SKM-1 (cell line): ENCODE results near the gene TSEN2.
"Not testable (repeated sequence)": the region's sequence is repeated elsewhere in the genome, so short reads cannot be mapped to it uniquely, and the experiment has no call there.

ENCODE experiments used
- DNase-seq: peaks from one replicate; lab custom pipeline; 2025; ENCODE audit not compliant: unreplicated experiment; lab: John Stamatoyannopoulos, UW

The TSEN2 gene

DNA sequence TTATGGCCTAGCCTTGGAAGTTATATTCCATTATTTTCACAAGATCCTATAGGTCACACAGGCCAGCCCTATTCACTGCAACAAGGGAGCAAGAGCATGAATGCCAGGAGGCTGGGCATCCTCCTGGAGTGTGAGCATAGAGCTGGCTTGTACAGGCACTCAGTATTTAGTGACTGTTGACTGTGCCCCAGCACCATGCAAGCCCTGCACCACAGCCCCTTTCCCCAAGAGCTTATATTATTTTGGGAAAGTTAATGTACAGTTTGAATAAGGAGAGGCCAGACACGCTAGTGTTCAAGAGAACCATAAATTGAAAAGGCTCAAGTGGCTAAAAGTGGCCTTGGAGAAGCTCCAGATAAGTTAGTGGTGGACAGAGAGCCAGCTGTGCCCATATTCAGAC is 32.3 kb upstream of the TSEN2 start:
- DNase-seq: no peak

DNA sequence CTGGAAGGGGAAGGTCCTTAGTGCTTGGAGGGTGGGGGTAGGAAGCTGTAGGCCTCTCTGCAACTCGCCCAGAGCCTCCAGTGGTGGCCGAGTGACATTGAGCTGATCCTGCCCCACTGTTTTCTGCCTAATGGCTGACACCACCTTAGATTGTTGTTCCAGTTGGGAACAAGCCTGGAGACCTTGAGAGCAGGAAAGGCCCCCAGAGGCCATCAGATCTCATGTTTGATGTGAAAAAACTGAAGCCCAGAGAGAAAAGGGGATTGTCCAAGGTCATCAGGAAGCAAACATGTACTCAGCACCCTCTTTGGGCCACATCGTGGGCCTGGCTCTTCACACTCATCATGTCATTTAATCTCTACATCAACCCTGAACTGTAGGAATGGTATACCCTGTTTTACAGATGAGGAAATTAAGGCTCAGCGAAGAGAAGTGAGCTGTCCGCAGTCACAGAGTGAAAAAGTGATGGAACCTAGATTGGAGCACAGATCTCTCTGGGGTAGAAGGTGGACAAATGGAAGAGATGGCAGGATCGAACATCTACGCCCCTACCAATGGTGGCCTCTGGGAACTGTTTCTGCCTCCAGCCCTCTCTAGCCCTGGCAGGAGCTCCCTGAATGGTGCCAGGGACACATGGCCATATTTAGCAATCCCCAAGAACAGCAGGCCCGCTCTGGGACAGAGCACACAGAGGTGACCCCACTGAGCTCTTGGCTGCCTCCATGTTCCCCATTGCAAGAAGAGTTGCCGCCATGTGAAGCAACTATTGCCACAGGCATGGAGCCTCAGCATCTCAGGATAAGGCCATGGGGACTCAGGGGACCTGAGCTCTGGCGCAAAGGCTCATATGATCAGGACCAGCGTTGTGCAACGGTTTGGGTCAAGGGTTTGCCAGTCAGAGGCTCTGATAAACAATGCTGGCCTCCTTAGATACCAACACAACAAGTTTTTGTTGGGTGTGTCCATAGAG is 31.6 kb upstream of the TSEN2 start:
- DNase-seq: no peak

DNA sequence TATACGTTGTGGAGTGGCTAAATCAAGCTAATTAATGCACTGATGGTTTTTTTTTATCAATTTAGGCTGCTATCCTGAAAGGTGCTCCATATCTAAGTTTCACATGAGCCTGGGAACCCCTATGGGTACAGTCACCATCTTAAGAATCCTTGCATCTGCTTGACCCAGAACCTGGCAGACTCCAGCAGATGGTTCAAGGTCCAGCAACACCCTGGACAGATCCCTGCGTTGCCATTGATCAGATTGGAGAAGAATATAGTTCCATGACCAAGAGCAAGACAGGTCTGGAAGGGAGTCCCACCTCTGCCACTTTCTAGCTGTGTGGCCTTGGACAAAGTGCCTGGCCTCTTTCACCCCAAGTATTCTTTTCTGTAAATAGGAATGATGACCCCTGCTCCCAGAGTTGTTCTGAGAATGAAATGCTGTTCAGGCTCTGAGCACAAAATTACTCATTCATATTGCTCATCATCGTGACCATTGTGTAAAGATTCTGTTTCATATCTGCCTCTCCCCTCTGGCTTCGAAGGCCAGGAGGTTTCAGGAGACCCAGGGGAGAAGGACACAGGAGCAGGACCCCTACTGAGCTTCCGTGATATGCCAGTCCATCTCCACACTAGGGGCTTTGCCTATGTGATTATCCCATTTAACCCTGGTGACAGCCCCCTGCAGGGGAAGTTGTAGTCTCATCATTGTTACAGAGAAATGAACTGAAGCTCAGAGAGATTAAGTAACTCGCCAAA is 30.0 kb upstream of the TSEN2 start:
- no peak for DNase-seq

- no peak for DNase-seq
These were observed 29.5 kb upstream of the TSEN2 start for GRCh38 chr3:12454816-12455121.

- no peak for DNase-seq
These were observed 28.5 kb upstream of the TSEN2 start for GRCh38 chr3:12455740-12456139.

GRCh38 chr3:12456441-12456840 is 27.8 kb upstream of the TSEN2 start:
- no peak for DNase-seq

- DNase-seq: not testable (repeated sequence)
These were observed 26.9 kb upstream of the TSEN2 start for GRCh38 chr3:12457380-12457779.

DNA sequence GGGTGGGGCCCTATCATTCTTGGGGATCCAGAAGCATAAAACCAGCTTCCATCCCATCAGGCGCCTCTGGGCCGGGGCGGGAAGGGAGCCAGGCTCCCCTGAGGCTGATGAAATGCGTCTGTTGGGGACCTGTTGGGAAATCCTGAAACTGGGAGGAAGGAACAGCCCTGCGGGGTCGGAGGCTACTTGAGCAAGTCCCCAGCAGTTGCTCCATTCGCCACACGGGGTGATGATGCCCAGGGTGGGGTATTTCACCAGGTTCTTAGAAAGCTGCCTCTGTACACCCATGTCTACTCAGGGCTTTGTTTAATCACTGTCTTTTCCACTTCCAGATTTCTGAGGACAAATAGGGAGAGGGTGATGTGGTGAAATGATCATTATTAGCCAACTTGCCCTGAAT is 25.4 kb upstream of the TSEN2 start:
- DNase-seq: peak; percentile 80

- no peak for DNase-seq
These were observed 24.2 kb upstream of the TSEN2 start for GRCh38 chr3:12460127-12460526.

DNA sequence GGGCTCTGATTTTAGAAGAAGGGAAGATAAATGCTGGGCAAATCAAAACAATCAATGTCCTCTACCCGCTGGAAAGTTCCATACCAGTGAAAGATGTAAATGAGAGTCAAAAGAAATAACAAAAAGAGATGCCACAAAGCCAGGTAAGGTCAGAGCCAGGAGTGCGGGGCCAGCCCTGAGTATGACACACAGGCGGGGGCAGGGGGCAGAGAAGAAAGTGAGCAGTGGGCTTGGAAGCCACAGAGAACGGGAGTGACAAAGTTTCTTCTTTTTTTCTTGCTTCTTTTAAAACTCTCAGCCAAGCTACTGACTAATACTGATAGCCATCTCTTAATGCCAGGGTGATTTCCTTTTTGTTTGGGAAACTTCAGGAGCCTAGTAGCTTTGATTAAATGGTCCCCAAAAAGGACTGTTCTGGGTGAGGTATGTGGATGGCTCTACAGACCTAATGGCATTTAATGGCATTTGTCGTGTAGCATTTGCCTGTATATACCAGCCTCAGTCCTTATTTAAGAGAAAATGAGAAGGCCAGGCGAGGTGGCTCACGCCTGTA is 23.1 kb upstream of the TSEN2 start:
- no peak for DNase-seq

DNA sequence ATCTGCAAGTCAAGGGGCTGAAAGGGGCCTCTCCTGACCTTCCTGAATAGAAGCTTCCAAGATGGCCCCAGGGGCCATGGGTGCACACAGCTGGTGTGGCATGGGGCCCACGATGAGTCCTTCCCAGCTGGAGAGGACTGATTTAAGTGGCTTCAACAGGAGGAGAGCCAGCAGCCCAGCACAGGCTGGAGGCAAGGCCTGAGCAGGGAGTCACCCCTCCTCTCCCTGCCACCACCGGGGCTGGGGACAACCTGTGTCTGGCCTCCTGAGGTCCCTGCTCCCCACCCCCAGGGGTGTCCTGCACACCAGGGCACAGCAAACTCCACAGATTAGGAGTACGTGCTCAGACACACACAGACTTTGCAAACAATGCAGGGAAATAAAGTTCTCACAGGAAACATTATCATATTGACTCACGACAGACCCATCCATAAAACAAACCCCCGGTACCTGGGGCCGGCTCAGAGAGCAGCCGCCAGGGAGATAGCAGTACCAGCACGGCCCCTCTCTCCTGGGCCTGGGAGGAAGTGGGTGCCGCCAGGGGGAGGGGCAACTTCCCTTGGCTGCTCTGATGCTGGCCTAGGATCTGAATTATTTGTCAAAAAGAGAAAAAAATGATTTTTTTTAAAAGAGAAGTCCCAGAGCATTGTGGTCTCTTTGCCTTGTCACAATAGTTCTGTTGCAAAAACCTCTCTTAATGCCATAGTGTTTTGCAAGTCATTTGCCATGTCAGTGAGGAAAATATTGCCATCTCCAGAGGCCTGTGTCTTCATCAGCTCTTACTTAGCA is 21.9 kb upstream of the TSEN2 start:
- peak; percentile 72 for DNase-seq

GRCh38 chr3:12463686-12464085 is 20.6 kb upstream of the TSEN2 start:
- DNase-seq: no peak

- no peak for DNase-seq
These were observed 20.1 kb upstream of the TSEN2 start for GRCh38 chr3:12464181-12464580.

GRCh38 chr3:12465151-12465835 is 19.0 kb upstream of the TSEN2 start:
- DNase-seq: no peak

GRCh38 chr3:12465836-12466225 is 18.4 kb upstream of the TSEN2 start:
- no peak for DNase-seq

DNA sequence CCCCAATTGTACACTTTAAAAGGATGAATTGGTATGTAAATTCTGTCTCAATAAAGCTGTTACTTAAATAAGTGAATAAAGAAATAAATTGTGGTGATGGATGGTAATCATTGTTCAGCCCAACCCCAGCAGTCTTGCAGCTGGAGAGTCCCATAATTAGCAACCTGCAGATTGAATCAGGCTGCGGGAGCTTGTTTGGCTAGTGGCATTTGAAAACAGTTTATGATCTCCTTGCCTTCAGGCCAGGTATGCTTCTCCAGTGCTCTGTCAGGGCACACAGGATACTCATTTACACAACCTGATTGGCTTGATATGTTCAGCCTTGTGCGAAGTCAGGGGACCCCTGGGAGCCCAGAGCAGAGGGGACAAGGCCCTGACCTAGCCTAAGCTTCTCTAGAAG is 16.5 kb upstream of the TSEN2 start:
- no peak for DNase-seq

DNA sequence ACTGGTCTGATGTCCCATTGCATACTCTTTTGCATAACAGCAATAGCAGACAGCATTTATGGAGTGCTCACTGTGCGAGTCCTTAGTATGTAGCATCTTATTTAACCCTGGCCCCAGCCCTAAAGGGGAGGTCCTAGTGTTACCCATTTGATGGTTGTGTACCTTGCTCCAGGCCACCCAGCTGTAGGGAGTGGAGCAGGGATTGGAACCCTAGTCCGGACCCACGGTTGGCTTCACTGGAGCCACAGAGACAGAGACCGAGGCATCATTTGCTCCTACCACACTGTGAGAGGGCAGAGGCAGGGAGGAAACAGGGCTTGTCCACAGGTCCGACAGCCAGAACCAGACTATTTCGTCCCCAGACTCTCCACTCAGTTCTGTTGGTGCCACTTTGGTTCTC is 16.0 kb upstream of the TSEN2 start:
- no peak for DNase-seq

- DNase-seq: no peak
These were observed 15.5 kb upstream of the TSEN2 start for GRCh38 chr3:12468757-12469156.

DNA sequence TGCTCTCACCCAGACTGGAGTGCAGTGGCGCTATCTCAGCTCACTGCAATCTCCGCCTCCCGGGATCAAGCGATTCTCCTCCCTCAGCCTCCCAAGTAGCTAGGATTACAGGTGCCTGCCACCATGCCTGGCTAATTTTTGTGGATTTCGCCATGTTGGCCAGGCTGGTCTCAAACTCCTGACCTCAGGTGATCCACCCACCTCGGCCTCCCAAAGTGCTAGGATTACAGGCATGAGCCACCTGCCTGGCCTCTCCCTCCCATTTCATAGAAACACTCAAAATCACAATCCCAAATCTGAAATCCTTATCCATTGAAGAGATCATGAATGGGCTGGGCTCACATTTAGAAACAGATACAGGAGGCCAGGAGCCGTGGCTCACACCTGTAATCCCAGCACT is 15.1 kb upstream of the TSEN2 start:
- not testable (repeated sequence) for DNase-seq

DNA sequence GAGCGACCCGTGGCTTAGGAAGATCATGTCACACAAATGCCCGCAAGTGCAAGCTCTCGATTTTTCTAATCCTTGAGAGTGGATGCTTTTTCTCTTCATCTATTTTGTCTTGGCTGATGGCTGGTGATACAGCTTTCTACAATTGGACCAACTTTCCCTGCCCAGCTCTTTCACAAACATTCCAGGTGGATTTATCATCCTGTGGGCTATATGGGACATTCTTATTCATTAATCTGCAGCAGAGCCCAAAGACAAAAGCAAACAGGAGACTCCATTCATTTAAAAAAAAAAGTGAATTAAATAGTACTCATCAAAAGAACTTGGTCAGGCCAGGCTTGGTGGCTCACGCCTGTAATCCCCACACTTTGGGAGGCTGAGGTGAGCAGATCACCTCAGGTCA is 14.2 kb upstream of the TSEN2 start:
- no peak for DNase-seq

DNA sequence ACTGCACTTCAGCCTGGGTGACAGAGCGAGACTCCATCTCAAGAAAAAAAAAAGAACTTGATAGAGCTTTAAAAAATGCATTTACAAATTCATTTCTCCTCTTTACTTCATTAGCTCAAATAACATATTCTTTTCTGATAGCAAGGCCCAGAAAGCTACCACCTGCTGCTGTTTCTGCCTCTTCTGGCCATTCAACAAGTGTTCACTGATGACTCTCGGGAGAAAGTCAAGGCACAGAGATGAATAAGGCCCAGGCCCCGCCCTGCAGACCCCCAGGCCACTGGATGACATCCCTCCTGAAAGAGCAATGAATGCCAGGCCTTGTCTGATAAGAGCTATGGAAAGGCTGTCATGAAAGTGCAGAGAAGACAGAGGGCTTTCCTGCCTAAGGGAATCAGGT is 13.6 kb upstream of the TSEN2 start:
- no peak for DNase-seq
